Thoracic aorta (tissue), 2 donors: Measurements from ENCODE around the gene VRK1. TPM values are rescaled to one million over a fixed set of nuclear protein-coding genes. Genes with fewer than 3 reads are reported as not detected.

ENCODE experiments used
- ATAC-seq: fragments of 150-250 bp; one replicate; pipeline ENCODE4 v1.8.0; 2017; ENCODE audit warnings: low read depth; ENCODE audit not compliant: insufficient number of reproducible peaks, low FRiP score
- DNase-seq: peaks from one replicate; pipeline ENCODE4 v3.0.0-alpha.2; 2020; ENCODE audit warnings: low spot score
- H3K27ac ChIP-seq, 2 donors: fragments of 200-600 bp; sonication (generic); 1 replicate in 1 of 2; 2 replicates in 1 of 2; pipeline ENCODE4 v1.5.1; 2016; ENCODE audit warnings: mild to moderate bottlenecking in 2 of 2, moderate library complexity in 2 of 2
- H3K27me3 ChIP-seq: fragments of 200-600 bp; sonication (generic); replicated peaks from 2 replicates; pipeline ENCODE4 v1.6.0; 2016; ENCODE audit warnings: mild to moderate bottlenecking; ENCODE audit not compliant: insufficient read depth
- H3K36me3 ChIP-seq: fragments of 200-600 bp; sonication (generic); one replicate; pipeline ENCODE4 v1.5.1; 2016
- H3K4me1 ChIP-seq, 2 donors: fragments of 200-600 bp; sonication (generic); 1 replicate in 1 of 2; 2 replicates in 1 of 2; pipeline versions ENCODE4 v1.5.1 to v1.6.0; 2016; ENCODE audit warnings: low read depth in 2 of 2, mild to moderate bottlenecking in 1 of 2; ENCODE audit not compliant: control insufficient read depth in 1 of 2
- H3K4me3 ChIP-seq: fragments of 200-600 bp; sonication (generic); 2 replicates; pipeline ENCODE4 v1.5.1; 2016; ENCODE audit warnings: mild to moderate bottlenecking
- H3K9me3 ChIP-seq: fragments of 200-600 bp; sonication (generic); 2 replicates; pipeline ENCODE4 v1.5.1; 2016
- CTCF ChIP-seq: fragments of 200-600 bp; sonication (generic); IDR thresholded peaks from one replicate; pipeline ENCODE4 v1.5.1; 2019; ENCODE audit warnings: antibody characterized with exemption
- total RNA-seq, 2 donors: library from RNA; depleted of rRNA; stranded (reverse); fragments of >200 nt; gene quantifications; one replicate each; pipeline versions ENCODE4 v1.1.0 to v1.2.3, GENCODE V29; 2016

VRK1 gene
- total RNA-seq, 2 donors from 2014 or later: 3.0 to 4.9 TPM

GRCh38 chr14:96888158-96888557 lies 91.0 kb downstream of the VRK1 start:
- Histone ChIP-seq H3K27ac (no peak overlapping the region), H3K27me3 (no peaks in the 10 kb centered on the region), H3K4me3 (no peak overlapping the region), H3K4me1 (no peaks in the 10 kb centered on the region), H3K36me3 (no peaks in the 10 kb centered on the region), H3K9me3 (no peaks in the 10 kb centered on the region)
- DNase-seq (no peak), ATAC-seq (no peak)
- TF ChIP-seq CTCF: no peak

- H3K4me1 ChIP-seq: no peaks in the 10 kb centered on the region
- H3K4me3 ChIP-seq: no peak overlapping the region
- no peaks in the 10 kb centered on the region for H3K27me3 ChIP-seq
- DNase-seq (no peak), ATAC-seq (no peak)
- no peaks in the 10 kb centered on the region for H3K9me3 ChIP-seq
- H3K27ac ChIP-seq: no peak overlapping the region
- H3K36me3 ChIP-seq: no peaks in the 10 kb centered on the region
- no peak for TF ChIP-seq CTCF
These were observed 91.4 kb downstream of the VRK1 start for GRCh38 chr14:96888593-96888992.

- no peak for TF ChIP-seq CTCF
- no peaks in the 10 kb centered on the region for H3K27me3 ChIP-seq
- DNase-seq: no peak
- no peaks in the 10 kb centered on the region for H3K4me1 ChIP-seq
- no peaks in the 10 kb centered on the region for H3K36me3 ChIP-seq
- H3K27ac ChIP-seq: no peak overlapping the region
- ATAC-seq: no peak
- H3K4me3 ChIP-seq: no peak overlapping the region
- H3K9me3 ChIP-seq: no peaks in the 10 kb centered on the region
These were observed 91.9 kb downstream of the VRK1 start for GRCh38 chr14:96889091-96889490.

GRCh38 chr14:96893966-96894622 lies 96.9 kb downstream of the VRK1 start:
- no peaks in the 10 kb centered on the region for H3K36me3 ChIP-seq
- H3K4me3 ChIP-seq: no peak overlapping the region
- no peak for DNase-seq
- no peak for ATAC-seq
- TF ChIP-seq CTCF: no peak
- no peaks in the 10 kb centered on the region for H3K4me1 ChIP-seq
- H3K27me3 ChIP-seq: no peaks in the 10 kb centered on the region
- H3K27ac ChIP-seq: no peak overlapping the region
- H3K9me3 ChIP-seq: no peaks in the 10 kb centered on the region

- Histone ChIP-seq H3K27ac (no peak overlapping the region), H3K36me3 (no peaks in the 10 kb centered on the region), H3K4me3 (no peak overlapping the region), H3K9me3 (no peaks in the 10 kb centered on the region), H3K27me3 (no peaks in the 10 kb centered on the region), H3K4me1 (no peaks in the 10 kb centered on the region)
- TF ChIP-seq CTCF: no peak
- no peak for DNase-seq
- no peak for ATAC-seq
These were observed 97.8 kb downstream of the VRK1 start for GRCh38 chr14:96894966-96895365.
